GM18868 (cell line): ENCODE results near the gene SECISBP2.
"Not testable (repeated sequence)": the region's sequence is repeated elsewhere in the genome, so short reads cannot be mapped to it uniquely, and the experiment has no call there.

Source experiments
- ATAC-seq: cut with Tn5 transposase; IDR thresholded peaks from one replicate; pipeline ENCODE4 v1.9.1; 2021; ENCODE audit warnings: mild to moderate bottlenecking, moderate library complexity; ENCODE audit not compliant: unreplicated experiment

The SECISBP2 gene

DNA sequence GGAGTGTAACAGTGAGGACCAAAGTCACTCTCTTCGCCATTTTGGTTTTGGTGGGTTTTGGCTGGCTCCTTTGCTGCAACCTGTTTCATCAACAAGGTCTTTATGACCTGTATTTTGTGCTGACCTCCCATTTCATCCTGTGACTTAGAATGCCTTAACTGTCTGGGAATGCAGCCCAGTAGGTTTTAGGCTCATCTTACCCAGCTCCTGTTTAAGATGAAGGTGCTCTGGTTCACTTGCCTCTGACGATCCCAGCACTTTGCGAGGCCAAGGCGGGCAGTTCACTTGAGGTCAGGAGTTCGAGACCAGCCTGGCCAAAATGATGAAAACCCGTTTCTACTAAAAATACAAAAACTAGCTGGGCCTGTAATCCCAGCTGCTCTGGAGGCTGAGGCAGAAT lies 9.1 kb upstream of the SECISBP2 start:
- no peak for ATAC-seq

DNA sequence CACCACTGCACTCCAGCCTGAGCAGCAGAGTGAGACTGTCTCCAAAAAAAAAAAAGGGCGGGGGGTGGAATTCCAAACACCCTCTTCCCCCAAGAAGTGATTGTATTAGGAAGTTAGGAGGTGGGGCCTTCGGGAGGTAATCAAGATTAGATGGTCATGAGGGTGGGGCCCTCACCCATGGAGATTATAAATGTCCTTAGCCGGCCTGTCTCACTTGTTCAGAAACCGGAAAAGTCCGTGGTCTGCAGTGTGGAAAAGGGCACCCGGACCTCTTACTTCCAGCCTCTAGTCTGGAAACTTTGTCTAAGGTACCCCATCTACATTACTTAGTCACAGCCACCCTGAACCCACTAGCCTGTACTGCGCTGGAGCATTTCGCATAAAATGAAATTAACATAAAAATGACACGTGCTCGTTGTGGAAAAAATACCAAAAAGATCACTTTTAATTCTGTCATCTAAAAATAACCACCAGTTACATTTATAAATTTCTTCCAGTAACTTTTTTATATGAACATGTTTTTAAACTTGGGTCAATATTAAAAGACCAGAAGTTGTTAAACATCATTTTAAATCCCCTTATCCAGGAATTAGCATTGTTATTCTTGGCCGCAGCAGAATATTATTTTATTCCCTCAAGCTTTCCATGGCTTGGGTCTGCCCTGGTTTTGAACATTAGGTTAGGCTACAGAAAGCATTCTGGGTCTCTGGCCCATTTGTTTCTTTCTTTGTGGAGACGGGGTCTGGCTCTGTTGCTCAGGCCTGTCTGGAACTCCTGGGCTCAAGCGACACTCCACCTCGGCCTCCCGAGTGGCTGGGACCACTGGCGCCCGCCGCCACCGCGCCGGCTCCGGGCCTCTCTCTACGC lies 8.5 kb upstream of the SECISBP2 start:
- ATAC-seq, result no peak

DNA sequence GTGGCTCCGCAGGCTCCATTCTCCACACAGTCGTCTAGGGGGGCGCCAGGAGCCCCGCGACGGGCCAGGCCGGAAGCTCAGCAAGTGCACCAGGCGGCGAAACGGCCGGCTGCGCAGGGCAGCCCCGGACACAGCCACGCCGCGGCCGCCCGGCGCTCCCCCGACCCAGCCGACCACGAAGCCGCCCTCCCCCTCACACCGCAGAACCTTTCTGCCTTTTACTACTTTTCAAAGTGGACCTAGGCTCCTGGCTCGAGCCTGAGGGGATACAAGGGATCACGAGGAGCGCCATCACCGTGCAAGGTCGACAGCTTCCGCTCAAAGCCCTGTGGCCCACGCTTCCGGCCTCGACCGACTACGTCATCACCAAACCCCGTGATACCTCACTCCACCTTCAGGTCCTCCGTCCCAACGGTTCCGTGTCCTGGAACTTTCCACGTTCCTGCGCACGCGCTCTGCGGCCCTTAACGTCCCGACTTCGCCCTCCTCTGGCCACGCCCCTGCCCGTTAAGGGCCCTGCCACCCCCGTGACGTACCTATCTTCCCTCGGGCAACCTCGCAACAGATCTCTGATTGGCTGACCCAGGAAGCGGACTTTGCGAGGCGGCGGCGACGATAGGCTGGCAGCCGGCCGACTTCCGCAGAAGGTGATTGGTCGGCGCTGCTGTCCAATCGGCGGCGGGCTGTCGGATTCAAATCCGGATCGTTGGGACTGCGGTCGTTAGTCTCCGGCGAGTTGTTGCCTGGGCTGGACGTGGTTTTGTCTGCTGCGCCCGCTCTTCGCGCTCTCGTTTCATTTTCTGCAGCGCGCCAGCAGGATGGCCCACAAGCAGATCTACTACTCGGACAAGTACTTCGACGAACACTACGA lies 7.6 kb upstream of the SECISBP2 start, which contains the start of gene CKS2:
Gene CKS2 (plus strand): TSS at position 721 of the 871 bp plus-strand sequence. CDS start 98 bp downstream, at position 819.
- ATAC-seq, result peak; percentile 88

DNA sequence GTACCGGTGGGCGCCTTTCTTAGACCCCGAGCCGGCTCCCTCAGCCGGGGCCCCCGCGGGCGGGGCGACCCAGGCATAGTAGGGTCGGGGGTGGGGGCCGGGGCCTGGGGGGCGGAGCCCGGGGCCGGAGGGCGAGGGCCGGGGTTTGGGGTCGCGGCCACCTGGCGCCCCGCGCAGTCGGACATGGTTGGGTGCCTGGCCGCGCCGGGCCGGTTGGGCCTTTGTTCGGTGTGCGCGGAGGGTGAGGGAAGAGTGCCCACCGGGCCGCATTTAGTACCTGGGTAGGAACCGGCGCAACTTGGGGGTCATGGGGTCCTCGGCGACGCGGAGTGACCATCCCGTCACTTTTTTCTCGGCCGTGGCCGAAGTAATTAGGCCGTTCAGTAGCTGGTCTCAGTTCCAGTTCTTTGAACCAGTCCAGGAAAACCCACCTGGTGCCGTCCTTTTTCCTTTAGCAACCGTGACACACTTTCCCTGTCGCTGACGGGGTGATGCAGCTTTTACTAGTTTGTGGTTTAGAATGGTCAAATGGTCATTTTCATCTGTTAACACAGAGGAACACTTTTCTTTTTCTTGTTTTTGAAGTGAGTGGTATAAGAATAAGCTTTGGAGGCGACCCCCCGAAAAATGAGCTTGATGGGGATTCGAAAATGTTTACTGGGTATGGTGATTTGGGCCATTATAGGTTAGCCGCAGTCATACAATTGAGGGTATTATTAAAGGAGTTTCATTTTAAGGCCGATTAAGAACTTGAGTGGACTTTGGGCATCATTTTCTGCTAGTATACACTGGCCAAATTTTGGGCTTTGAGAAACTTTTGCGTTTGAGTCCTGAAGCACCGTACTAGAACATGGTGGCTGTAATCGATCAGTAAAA lies 6.7 kb upstream of the SECISBP2 start:
- no peak for ATAC-seq

GRCh38 chr9:89312222-89312571 lies 6.1 kb upstream of the SECISBP2 start:
- no peak for ATAC-seq

DNA sequence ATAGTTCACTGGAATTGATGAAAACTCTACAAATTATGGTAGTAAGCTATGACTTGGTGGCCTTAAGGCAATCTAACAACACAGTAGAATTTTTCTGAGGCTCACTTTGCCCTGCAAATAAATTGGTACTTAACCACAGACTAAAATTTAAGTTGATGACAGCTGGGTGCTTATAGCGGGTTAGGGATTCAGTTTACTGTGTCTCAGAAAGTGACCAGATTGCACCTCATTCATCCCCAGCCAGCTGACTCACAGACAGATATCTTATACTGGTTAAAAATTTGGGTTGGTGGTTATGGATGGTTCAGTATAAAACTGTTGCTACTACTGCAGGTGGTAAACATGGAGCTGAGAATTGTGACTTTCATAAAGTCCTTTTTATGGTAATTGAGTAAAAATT lies 4.5 kb upstream of the SECISBP2 start:
- ATAC-seq, result no peak

- ATAC-seq, result no peak
Measured at GRCh38 chr9:89314955-89315354, 3.3 kb upstream of the SECISBP2 start.

- no peak for ATAC-seq
Measured at GRCh38 chr9:89315482-89315881, 2.8 kb upstream of the SECISBP2 start.

DNA sequence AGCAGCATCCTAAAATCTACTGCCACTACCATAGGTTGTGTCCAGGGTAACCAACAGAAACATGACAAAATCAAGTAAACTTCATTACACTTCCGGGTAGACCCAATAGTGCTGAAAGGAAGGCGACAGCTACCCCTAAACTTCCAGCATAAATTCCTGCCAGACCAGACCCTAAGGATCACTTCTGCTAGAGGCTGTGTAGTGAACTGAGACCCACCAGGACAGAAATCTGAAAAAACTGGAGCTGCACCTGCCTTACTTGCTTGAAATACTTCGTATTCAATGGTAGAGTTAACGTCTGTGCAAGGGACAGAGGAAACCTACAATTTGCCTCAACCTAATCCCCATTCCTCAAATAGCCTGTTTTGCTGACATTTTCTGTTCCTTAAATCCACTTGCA lies 1.0 kb upstream of the SECISBP2 start:
- no peak for ATAC-seq

DNA sequence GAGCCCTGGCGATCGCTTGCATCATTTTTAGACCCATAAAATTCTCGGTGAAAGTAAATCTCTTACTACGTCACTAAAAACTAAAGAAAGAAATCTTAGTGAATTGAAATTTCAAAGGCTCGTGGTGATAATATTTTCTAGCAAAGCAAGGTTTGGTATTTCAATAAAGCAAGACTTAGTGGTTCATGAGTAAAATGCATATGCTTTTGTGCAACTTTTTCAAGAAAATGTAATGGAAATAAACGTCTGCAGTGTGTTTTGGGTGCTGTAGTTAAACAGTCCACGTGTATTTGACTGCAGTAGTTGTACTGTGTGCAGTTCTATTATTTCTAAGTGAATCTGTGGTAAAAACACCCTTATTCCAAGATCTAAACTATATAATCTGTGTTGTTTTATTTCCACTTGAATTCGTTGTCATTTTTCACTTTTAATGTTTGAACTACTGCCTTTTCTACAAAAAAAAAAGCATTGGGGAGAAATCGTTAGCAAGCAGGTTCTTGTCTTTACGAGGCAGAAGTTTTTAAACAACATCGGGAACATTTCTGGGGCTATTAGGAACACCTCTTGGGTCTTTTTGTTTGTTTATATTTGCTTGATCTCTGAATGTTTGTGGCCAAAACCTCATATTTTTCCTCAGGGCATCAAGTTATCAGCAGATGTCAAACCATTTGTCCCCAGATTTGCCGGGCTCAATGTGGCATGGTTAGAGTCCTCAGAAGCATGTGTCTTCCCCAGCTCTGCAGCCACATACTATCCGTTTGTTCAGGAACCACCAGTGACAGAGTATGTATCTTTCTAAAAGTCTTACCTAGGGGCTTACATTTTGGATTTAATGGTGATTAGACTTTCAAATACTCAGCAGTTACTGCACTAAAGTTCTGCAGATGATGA lies 960 bp downstream of the SECISBP2 start:
- ATAC-seq, result no peak

GRCh38 chr9:89323390-89323789 lies 5.1 kb downstream of the SECISBP2 start:
- no peak for ATAC-seq

DNA sequence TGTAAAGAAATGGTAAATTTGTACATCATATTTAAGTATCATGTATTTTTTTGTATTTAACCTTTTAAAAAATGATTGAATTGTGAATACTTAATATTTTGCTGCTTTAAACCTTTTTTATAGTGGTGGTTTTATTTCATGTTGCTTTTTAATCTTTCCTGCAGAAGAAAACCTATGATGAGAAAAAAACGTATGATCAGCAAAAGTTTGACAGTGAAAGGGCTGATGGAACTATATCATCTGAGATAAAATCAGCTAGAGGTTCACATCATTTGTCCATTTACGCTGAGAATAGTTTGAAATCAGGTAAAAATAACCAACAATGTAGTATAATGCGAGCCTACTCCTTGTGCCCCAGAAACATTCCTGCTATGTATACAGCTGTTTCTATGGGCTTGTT lies 7.4 kb downstream of the SECISBP2 start:
- no peak for ATAC-seq

DNA sequence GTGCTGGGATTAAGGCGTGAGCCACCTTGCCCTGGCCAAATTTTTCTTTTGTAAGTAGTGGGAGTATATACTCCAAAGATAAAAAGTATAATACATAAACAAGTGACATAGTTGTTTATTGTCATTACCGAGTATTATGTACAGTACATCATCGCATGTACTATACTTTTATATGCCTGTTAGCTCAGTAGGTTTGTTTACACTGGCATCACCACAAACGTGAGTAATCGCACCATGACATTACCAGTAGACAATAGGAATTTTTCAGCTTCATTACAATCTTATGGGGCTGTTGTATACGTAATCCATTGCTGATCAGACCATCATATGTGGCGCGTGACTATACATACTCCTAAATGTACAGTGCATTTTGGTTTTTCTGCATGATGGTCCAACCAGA lies 9.8 kb downstream of the SECISBP2 start:
- ATAC-seq, result no peak

DNA sequence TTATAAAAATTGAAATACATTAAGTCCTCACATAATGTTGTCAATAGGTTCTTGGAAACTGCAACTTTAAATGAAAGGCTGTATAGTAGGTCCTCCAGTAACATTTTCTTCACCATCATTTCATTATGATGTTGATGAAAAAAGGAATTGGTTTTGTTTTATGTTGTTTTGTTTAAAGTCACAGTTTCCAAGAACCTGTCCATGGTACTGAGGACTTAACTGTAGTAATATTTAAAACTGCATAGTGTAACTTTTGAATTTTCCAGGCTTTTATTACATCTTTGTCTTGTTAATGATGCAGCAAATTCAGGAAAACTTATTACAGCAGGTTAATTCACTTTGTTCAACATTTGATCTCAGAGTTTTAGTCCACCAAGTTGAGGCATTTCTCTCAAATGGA lies 11.6 kb downstream of the SECISBP2 start:
- ATAC-seq, result no peak

DNA sequence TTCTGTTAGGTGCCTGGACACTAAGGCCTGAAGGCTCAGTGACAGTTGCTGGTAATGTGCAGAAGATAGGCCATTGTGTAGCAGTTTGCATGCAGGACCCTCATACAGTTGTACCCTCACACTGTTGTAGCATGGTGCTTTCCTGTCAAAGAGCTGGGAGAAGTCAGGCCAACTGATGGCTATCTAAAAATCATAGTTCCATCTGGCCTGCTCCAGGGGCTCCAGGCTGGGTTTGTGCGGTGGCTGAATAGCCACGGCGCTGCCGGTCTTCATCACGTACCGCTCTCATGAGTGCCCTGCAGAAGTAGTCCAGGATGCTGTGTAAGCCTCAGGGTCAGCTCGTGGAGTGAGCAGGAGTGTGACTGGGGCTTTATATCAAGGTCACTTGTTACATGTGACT lies 12.2 kb downstream of the SECISBP2 start:
- ATAC-seq, result no peak

DNA sequence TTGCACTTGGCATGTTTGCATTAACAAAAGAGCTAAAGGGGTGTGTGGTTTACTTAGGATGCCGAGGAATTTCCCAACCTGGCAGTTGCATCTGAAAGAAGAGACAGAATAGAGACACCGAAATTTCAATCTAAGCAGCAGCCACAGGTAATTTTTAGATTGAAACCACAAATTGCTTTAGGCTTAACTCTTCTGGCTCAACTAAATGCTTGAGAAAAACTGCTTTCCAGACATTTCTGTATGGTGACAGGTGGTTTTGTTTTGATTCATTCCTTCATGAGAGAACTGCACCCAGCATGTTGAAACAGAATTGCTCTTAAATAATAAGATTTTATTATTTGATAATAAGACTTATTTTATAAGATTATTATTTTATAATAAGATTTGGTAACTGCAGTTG lies 21.5 kb downstream of the SECISBP2 start:
- ATAC-seq, result peak; percentile 46

GRCh38 chr9:89340332-89340731 lies 22.0 kb downstream of the SECISBP2 start:
- peak; percentile 97 for ATAC-seq

GRCh38 chr9:89342213-89342612 lies 23.9 kb downstream of the SECISBP2 start:
- no peak for ATAC-seq

DNA sequence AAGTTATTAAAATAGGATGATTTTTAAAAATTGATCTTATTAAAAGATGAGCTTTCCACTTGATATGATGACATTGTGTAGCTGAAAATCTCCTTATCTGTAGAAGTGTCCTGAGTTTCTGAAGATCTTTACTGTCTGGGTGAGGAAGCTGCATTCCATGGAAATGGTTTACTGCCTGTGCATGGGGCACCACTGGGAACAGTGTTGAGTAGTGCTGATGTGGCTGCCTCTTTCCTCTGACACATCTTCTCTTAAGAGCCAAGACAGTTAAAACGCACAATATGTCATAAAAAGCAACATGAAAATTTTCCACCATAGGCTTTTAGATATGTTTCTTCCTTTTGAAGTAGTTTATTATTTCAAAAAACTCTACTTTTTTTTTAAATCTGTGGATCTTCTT lies 24.6 kb downstream of the SECISBP2 start:
- ATAC-seq, result no peak

DNA sequence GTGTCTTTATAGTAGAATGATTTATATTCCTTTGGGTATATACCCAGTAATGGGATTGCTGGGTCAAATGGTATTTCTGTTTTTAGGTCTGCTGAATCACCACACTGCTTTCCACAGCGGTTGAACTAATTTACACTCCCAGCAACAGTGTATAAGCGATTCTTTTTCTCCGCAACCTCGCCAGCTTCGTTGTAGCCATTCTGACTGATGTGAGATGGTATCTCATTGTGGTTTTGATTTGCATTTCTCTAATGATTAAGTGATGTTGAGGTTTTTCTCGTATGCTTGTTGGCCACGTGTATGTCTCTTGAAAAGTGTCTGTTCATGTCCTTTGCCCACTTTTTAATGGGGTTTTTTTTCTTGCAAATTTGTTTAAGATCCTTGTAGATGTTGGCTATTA lies 25.5 kb downstream of the SECISBP2 start:
- not testable (repeated sequence) for ATAC-seq
